Activated B cell treated with CpG ODN at 0.5 μM for 24 hours (primary cell): ENCODE measurements around the gene NCKAP5. TPM values are rescaled to one million over a fixed set of nuclear protein-coding genes. Genes with fewer than 3 reads are reported as not detected.

Experiments used
- ATAC-seq: fragments of 200-7000 bp; cut with Tn5 transposase; one replicate; pipeline ENCODE4 v1.10.0; 2021; ENCODE audit warnings: low read depth, mild to moderate bottlenecking, moderate library complexity
- CTCF ChIA-PET: fragments of 350-600 bp; sonication (Branson Sonifier 250); formaldehyde crosslinking; loops from one replicate; lab custom pipeline; 2021; ENCODE audit warnings: antibody characterized with exemption; lab: Charles Lee
- POLR2A ChIA-PET: fragments of 350-600 bp; sonication (Branson Sonifier 250); formaldehyde crosslinking; loops from one replicate; lab custom pipeline; 2021; ENCODE audit warnings: antibody characterized with exemption; lab: Charles Lee
- DNase-seq: peaks from one replicate; pipeline ENCODE4 v3.0.0; 2022
- H3K27ac Mint-ChIP-seq: one replicate; pipeline ENCODE4 v1.8.0; 2020; ENCODE audit warnings: mixed read lengths
- H3K27me3 Mint-ChIP-seq: one replicate; pipeline ENCODE4 v1.8.0; 2021; ENCODE audit warnings: mixed read lengths
- H3K36me3 Mint-ChIP-seq: one replicate; pipeline ENCODE4 v1.8.0; 2021; ENCODE audit warnings: low read depth, mixed read lengths
- H3K4me1 Mint-ChIP-seq: one replicate; pipeline ENCODE4 v1.8.0; 2021; ENCODE audit warnings: mixed read lengths
- H3K4me3 Mint-ChIP-seq: one replicate; pipeline ENCODE4 v1.8.0; 2020; ENCODE audit warnings: mild to moderate bottlenecking, mixed read lengths
- H3K9me3 Mint-ChIP-seq: one replicate; pipeline ENCODE4 v1.8.0; 2020; ENCODE audit warnings: mixed read lengths
- CTCF ChIP-seq: fragments of 200-600 bp; IDR thresholded peaks from one replicate; pipeline ENCODE4 v1.8.0; 2022; ENCODE audit warnings: antibody characterized with exemption, mild to moderate bottlenecking
- intact Hi-C: fragments of 100-400 bp; cut with micrococcal nuclease; formaldehyde crosslinking; loops from one replicate; pipeline ENCODE4 v1.15.1; 2024
- total RNA-seq: library from RNA; stranded (reverse); gene quantifications from 2 replicates; pipeline ENCODE4 v1.2.3, GENCODE V29; 2022

Gene NCKAP5
- total RNA-seq, 1 donor from 2014 or later, result not detected

DNA sequence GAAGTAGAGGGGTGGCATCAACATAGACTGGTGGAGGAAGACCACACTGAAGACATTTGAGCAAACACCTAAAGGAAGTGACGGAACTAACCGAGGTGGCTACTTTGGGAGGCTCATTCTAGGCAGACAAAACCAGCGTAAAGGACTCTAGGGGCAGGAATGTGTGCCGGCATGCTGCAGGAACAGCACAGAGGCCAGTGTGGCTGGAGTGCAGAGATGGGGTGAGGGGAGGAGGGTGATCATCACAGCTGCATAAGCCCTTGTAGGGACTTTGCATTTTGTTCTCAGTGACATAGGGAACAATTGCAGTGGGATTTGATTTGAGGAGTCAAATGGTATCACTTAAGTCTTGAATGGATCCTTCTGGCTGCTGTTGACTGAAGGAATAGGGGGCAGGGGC is 253.5 kb downstream of the NCKAP5 start:
- H3K4me1 Mint-ChIP-seq, result no peaks in the 10 kb centered on the region
- CTCF ChIA-PET, result no interaction called here
- no peaks in the 10 kb centered on the region for H3K36me3 Mint-ChIP-seq
- no peak overlapping the region for H3K27ac Mint-ChIP-seq
- POLR2A ChIA-PET, result no interaction called here
- peaks cover 3% of the 10 kb centered on the region for H3K27me3 Mint-ChIP-seq
- DNase-seq, result no peak
- H3K9me3 Mint-ChIP-seq, result peaks cover 2% of the 10 kb centered on the region
- TF ChIP-seq CTCF, result no peak
- no peak for ATAC-seq
- intact Hi-C loops, result no loop called here
- no peak overlapping the region for H3K4me3 Mint-ChIP-seq

DNA sequence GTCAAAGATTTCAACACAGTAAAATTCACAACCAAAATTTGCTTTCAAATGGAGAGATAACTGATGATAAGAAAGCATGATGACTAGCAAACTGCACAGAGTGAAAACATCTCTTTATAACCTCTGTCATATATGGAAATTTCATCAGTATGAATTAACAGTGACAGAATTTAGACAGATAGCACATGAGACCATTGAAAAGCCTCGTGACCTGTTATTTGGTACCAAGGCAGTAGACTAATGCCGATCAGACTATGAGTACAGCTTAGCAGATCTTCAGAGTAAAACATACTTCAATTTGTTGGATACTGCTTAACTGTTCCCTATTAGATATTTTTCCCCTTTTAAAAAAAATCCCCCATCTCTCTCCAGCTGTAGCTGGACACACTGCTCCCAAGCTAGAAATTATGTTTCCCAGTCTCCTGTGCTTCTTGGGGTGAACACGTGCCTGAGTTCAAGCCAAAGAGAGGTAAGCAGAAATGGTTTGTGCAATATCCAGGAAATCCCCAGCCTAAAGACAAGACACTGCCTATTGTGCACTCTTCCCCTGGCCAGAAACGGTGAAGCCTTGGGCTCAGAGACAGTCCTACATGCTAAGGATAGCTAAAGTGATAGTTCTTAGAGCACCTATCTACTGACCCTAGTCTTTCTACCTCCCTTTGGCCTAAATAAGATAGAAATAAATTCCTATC is 256.1 kb downstream of the NCKAP5 start:
- Mint-ChIP-seq H3K36me3 (no peaks in the 10 kb centered on the region), H3K4me3 (no peak overlapping the region), H3K27me3 (peaks cover 3% of the 10 kb centered on the region), H3K9me3 (peaks cover 2% of the 10 kb centered on the region), H3K27ac (no peak overlapping the region), H3K4me1 (no peaks in the 10 kb centered on the region)
- intact Hi-C loops, result no loop called here
- ChIA-PET POLR2A (no interaction called here), CTCF (no interaction called here)
- DNase-seq, result no peak
- no peak for ATAC-seq
- no peak for TF ChIP-seq CTCF

DNA sequence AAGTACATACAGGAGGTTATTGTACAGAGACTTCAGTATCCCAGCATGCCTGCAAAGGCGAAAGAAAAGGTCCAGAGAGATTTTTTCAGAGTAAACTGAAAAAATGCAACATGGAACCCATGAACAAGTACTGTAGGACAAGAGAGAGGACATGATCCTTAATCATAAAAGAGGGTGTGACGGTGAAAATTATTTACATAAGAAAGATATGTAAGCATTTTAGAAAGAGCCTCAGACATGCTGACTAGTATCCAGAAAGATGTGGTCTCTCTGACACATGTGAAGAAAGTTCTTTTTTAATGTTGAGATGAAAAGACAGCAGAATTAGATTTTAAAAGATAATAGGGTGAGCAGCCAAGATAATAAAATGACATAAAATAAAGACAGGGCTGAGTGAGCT is 262.0 kb downstream of the NCKAP5 start:
- no peak for DNase-seq
- no peak for TF ChIP-seq CTCF
- no peak overlapping the region for H3K4me3 Mint-ChIP-seq
- ChIA-PET POLR2A (no interaction called here), CTCF (no interaction called here)
- no peaks in the 10 kb centered on the region for H3K36me3 Mint-ChIP-seq
- intact Hi-C loops, result no loop called here
- H3K4me1 Mint-ChIP-seq, result no peaks in the 10 kb centered on the region
- no peaks in the 10 kb centered on the region for H3K27me3 Mint-ChIP-seq
- H3K9me3 Mint-ChIP-seq, result peaks cover 2% of the 10 kb centered on the region
- no peak for ATAC-seq
- H3K27ac Mint-ChIP-seq, result no peak overlapping the region

DNA sequence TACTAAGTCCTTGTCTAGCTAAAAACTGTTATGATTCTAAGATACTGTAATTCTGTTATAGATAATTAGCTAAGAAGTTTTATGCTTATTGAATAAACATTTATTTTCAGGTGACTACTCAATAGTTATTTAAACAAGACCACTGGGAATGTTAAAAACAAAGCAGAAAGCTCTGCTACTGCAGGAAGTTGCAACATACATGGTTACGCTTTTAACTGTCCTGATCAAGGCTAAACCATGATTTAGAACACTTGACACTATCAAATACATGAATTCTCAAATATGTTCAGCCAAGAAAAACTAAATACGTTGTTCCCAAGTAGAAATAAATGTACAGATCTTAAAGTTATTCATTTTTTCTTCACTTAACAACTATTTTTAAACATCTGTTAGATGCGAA is 263.9 kb downstream of the NCKAP5 start:
- ChIA-PET CTCF (no interaction called here), POLR2A (no interaction called here)
- Mint-ChIP-seq H3K27ac (no peak overlapping the region), H3K4me1 (no peaks in the 10 kb centered on the region), H3K36me3 (no peaks in the 10 kb centered on the region), H3K27me3 (no peaks in the 10 kb centered on the region), H3K4me3 (no peak overlapping the region), H3K9me3 (no peaks in the 10 kb centered on the region)
- DNase-seq (no peak), ATAC-seq (no peak)
- intact Hi-C loops, result no loop called here
- no peak for TF ChIP-seq CTCF

DNA sequence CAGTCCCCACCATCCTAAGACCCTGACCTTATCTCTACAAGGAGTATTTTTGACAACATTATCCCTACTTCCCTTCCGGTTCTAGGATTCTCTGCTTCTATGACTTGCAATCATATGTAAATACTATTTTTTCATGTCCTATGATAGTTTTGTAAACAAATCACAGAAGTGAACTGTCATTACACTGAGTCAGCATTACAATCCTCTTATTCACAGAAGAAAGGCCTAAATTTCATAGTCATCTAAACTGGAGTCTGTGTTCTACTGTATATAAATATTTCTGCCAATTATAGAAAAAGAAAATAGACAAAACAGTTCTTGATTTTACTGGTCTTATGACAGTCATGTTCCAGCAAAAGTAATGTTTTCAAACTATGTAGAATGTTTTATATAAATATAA is 265.1 kb downstream of the NCKAP5 start:
- Mint-ChIP-seq H3K27ac (no peak overlapping the region), H3K4me1 (no peaks in the 10 kb centered on the region), H3K36me3 (no peaks in the 10 kb centered on the region), H3K27me3 (no peaks in the 10 kb centered on the region), H3K4me3 (no peak overlapping the region), H3K9me3 (no peaks in the 10 kb centered on the region)
- no peak for TF ChIP-seq CTCF
- ATAC-seq, result no peak
- ChIA-PET POLR2A (no interaction called here), CTCF (no interaction called here)
- intact Hi-C loops, result no loop called here
- DNase-seq, result no peak
